Cardiac septum (tissue), 1 donor: ENCODE data around the gene NCAPH2. TPM values are rescaled to one million over a fixed set of nuclear protein-coding genes. Genes with fewer than 3 reads are reported as not detected.

Experiments used
- DNase-seq: peaks from one replicate; pipeline ENCODE4 v3.0.0-alpha.2; 2020; ENCODE audit warnings: low spot score
- intact Hi-C: fragments of 100-400 bp; cut with DNase I; formaldehyde crosslinking; loops from one replicate; pipeline ENCODE4 v1.14.0; 2022
- total RNA-seq: library from RNA; stranded (reverse); fragmentation: NEBNext Ultra II Directional; extraction: Animal tissue kit (Norgen Biotek cat#: 25700); gene quantifications from one replicate; pipeline ENCODE4 v1.2.1, GENCODE V29; 2021
- donor health status: DM: no; HTN: no; CAD: no.

NCAPH2 gene
- total RNA-seq, 1 donor from 2014 or later, result 25.1 TPM

GRCh38 chr22:50560034-50560433 lies 52.0 kb downstream of the NCAPH2 start:
- intact Hi-C loops, result loop anchor here (5.0 kb wide), 1 partner anchor 33 kb away; the partner anchor contains the start of gene SCO2
- no peak for DNase-seq

DNA sequence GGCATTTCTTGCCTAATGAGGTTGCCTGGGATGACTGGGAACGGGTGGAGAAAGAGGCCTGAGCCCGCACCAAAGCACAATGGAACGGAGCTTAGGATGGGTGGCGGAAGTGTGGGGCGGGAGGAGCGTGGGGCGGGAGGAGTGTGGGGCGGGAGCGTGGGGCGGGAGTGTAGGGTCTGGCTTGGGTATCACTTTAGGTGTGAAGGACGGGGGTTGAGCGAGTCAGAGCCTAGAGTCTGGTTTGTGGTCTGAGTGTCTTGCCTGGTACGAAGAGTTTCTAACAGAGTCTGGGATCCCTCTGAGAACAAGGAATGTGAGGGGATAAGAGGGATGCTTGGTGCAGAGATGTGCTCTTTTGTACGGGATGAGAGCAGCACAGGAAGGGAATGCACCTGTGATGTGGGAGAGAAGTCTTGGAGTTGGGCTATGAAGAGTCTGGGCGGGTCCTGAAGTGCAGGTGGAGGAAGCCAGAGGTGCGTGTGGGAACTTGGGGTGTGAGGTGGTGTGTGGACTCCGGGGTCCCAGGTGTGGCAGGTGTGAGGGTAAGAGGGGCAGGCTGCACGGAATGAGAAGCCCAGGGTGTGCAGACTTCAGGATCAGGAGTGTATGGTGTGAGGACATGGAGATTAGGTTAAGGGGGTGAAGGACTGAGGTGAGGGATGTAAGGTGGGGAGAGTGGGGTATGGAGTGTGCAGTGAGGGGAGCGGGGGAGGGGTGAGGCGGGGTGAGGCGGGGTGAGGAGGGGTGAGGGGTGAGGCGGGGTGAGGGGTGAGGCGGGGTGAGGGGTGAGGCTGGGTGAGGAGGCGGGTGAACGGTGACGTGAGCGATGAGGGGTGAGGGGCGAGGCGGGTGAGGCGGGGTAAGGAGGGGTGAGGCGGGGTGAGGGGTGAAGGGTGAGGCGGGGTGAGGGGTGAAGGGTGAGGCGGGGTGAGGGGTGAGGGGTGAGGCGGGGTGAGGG lies 53.7 kb downstream of the NCAPH2 start:
- no peak for DNase-seq
- intact Hi-C loops, result loop anchor here (2.0 to 5.0 kb wide), 2 partner anchors 21 to 34 kb away; partner anchors contain the start of genes CHKB and SCO2

- intact Hi-C loops, result loop anchor here (1.0 to 5.0 kb wide), 3 partner anchors 16 to 35 kb away; partner anchors contain the start of genes CHKB, CPT1B and SCO2
Measured at GRCh38 chr22:50562523-50563412, 54.7 kb downstream of the NCAPH2 start, which contains the start of gene SYCE3. TSS of gene SYCE3 (minus strand) at chr22:50562919. CDS start at chr22:50556405, 6,514 bp downstream.

DNA sequence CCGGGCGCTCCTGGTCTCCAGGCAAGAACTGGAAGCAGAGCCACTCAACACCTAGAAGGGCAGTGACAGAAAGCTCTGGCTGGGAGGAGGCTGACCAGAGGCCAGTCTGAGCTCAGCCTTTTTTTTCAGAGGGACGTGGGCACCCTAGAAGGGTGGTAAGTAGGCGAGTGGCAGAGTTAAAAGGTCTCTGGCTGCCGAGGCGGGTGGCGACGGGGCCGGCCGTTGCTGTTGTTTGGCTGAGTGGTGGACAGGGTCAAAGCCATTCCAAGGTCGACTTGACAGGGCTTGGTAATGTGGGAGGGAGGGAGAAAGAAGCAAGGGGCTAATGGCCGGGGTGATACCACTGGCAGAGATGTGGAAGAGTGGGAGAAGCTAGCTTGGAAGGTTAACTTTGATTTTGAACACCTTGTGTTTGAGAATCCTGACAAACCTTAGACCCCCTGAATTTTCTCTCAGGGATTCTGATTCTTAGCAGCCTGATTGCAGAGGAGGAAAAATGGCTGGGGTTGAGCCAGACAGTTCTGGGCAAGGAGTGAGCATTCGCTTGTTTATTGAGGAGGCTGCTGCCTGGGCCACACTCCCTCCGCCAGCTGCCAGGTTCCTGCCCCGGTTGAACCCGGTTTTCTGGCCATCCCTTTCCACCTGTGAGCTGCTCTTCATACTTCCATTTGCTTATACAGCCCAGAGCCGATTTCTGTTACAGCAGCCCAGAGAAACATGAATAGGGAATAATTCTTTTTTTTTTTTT lies 55.6 kb downstream of the NCAPH2 start:
- intact Hi-C loops, result loop anchor here (1.0 to 5.0 kb wide), 3 partner anchors 15 to 36 kb away; partner anchors contain the start of genes CHKB, CPT1B and SCO2
- DNase-seq, result no peak

More at GRCh38 chr22:50562523-50563412, 54.7 kb downstream of the NCAPH2 start, which contains the start of gene SYCE3:
- peak; percentile 100 for DNase-seq

- intact Hi-C loops, result loop anchor here (5.0 kb wide), 1 partner anchor 37 kb away; the partner anchor contains the start of gene SCO2
- DNase-seq, result no peak
Measured at GRCh38 chr22:50564289-50564688, 56.3 kb downstream of the NCAPH2 start.

DNA sequence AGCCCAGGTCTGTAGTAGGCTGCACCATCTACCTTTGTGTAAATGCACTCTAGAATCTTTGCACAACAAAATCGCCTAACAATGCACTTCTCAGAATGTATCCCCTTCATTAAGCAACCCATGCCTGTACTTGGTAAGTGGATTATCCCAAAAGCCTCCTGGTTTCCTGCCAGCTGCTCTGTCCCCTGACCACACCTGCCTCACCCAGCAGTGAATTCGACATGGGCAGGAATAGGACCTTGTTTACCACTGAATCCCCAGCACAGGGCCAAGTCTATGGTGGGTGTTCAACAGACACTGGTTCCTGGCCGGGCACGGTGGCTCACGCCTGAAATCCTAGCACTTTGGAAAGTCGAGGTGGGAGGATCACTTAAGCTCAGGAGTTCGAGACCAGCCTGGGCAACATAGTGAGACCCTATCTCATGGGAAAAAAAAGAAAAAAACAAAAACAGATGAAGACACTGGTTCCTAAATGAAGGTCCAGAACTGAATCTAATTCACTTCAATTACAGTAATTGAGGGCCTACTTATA lies 59.8 kb downstream of the NCAPH2 start:
- intact Hi-C loops, result no loop called here
- no peak for DNase-seq

DNA sequence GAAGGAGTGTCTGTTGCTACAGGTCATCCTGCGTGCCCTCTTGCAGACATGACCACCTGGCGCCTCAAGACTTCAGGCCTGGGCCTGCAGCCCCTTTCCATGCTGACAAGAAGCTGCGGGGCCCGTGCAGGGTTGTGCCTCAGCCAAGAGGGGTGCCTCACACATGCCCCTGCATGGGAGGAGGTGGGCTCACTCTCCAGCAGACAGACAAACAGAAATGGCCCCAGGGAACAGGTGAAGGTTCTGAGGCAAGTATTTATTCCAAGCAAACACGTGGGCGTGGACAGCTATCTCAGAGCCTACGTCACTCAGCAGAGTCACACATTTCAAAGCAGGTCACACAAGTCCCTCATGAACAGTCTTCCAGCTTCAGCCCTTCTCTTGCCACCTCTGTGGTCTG lies 60.6 kb downstream of the NCAPH2 start:
- intact Hi-C loops, result no loop called here

GRCh38 chr22:50569041-50569459 lies 61.0 kb downstream of the NCAPH2 start:
- DNase-seq, result no peak
- intact Hi-C loops, result no loop called here

More for the DNA sequence above, 60.6 kb downstream of the NCAPH2 start:
- no peak for DNase-seq

- intact Hi-C loops, result no loop called here
- no peak for DNase-seq
Measured at GRCh38 chr22:50569896-50570535, 62.0 kb downstream of the NCAPH2 start.

DNA sequence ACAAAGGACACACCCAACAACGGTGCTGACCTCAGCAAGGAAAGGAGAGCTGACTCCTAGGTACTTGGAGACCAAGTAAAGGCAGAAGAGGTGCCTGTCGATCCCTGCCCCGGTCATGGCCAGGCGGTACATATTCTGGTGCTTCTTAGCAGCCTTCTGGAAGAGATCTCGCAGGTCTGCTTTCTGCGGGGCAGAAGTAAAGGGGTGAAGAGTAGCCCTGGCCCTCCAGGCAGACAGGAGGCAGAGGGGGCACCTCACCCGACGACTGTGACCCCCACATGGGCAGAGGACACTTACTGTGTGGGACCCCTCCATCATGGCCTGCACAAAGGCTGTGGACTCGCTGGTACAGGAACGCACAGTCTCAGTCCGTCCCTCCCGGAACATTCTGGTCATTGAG lies 62.8 kb downstream of the NCAPH2 start:
- no peak for DNase-seq
- intact Hi-C loops, result no loop called here

- intact Hi-C loops, result no loop called here
- DNase-seq, result no peak
Measured at GRCh38 chr22:50571264-50572175, 63.5 kb downstream of the NCAPH2 start.

GRCh38 chr22:50572965-50573364 lies 64.9 kb downstream of the NCAPH2 start:
- DNase-seq, result no peak

DNA sequence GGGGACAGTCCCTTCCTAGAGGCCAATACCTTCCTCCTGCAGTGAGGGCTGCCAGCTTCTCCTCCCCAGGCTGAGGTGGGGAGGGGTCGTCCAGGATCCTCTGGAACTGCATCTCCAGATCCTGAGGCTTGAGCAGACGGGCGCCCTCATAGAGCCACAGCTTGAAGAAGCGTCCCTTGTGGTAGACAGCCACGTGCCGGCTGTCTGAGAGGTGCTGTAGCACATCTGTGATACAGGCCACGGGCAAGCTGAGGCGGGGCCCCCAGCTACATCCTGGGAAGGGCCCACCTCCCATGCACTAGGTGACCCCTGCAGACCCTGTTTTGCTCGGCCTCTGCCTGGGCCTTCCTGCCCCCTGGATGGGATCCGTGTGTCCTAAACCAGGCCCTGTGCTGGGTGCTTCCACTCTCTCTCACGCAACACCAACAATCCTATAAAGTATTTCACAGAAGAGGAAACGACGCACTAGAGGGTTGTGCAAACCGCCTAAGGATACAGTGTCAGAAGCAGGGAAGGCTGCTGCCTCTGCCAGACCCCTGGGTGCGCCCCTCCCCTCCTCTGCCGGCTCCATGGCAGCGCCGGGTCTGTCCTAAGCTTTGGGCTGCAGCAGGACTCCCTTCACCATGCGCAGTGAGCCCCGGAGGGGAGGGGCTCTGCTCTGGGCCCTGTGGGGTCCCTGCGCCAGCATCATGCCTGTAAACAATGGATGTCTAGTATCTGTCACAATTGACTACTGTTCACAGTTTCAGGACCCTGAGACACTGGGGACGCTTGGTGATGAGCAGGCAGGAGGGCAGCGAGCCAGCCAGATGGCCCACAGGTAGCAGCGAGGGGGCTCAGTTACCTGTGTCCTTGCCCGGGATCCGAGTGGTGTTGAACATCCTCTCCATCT lies 65.7 kb downstream of the NCAPH2 start:
- no peak for DNase-seq
- intact Hi-C loops, result no loop called here

More at GRCh38 chr22:50572965-50573364, 64.9 kb downstream of the NCAPH2 start:
- intact Hi-C loops, result no loop called here

GRCh38 chr22:50574383-50574755 lies 66.3 kb downstream of the NCAPH2 start:
- intact Hi-C loops, result no loop called here
- DNase-seq, result no peak
